Gastroesophageal sphincter (tissue), 4 donors: ENCODE measurements around the gene AFF3. TPM values are rescaled to one million over a fixed set of nuclear protein-coding genes. Genes with fewer than 3 reads are reported as not detected.

Source experiments
- ATAC-seq: fragments of 150-250 bp; one replicate; pipeline ENCODE4 v1.9.1; 2016; ENCODE audit warnings: mild to moderate bottlenecking, moderate library complexity
- H3K27ac ChIP-seq, 4 donors: fragments of 200-600 bp; sonication (generic) in 3 of 4; 1 replicate in 3 of 4; 2 replicates in 1 of 4; pipeline ENCODE4 v1.5.1; 2016 to 2019
- H3K27me3 ChIP-seq: fragments of 200-600 bp; sonication (generic); one replicate; pipeline ENCODE4 v1.5.1; 2019
- H3K36me3 ChIP-seq, 2 donors: fragments of 200-600 bp; sonication (generic); one replicate each; pipeline ENCODE4 v1.5.1; 2019; ENCODE audit warnings: control low read depth in 1 of 2
- H3K4me1 ChIP-seq, 3 donors: fragments of 200-600 bp; sonication (generic); 1 replicate in 2 of 3; 2 replicates in 1 of 3; pipeline ENCODE4 v1.5.1; 2016 to 2019; ENCODE audit warnings: control low read depth in 2 of 3
- H3K4me3 ChIP-seq, 2 donors: fragments of 200-600 bp; sonication (generic); one replicate each; pipeline ENCODE4 v1.5.1; 2019; ENCODE audit warnings: mild to moderate bottlenecking in 1 of 2, moderate library complexity in 1 of 2
- H3K9me3 ChIP-seq, 3 donors: fragments of 200-600 bp; sonication (generic); one replicate each; pipeline ENCODE4 v1.5.1; 2017 to 2019; ENCODE audit warnings: control low read depth in 2 of 3
- CTCF ChIP-seq, 4 experiments: fragments of 200-600 bp in 2 of 4; fragments of 450-650 bp in 2 of 4; sonication (generic) in 1 of 4; IDR thresholded peaks; one replicate each; pipeline ENCODE4 v1.5.1; 2017 to 2019; ENCODE audit warnings: antibody characterized with exemption in 4 of 4, mild to moderate bottlenecking in 2 of 4, moderate library complexity in 2 of 4
- EP300 ChIP-seq: sonication (generic); formaldehyde crosslinking; IDR thresholded peaks from one replicate; pipeline ENCODE4 v1.6.1; 2017; ENCODE audit warnings: antibody characterized with exemption, mild to moderate bottlenecking
- POLR2A ChIP-seq, 2 donors: fragments of 450-650 bp; IDR thresholded peaks; one replicate each; pipeline ENCODE4 v1.6.1; 2017; ENCODE audit warnings: antibody characterized with exemption in 2 of 2, mild to moderate bottlenecking in 2 of 2, moderate library complexity in 1 of 2
- POLR2AphosphoS5 ChIP-seq: sonication (generic); formaldehyde crosslinking; IDR thresholded peaks from one replicate; pipeline ENCODE4 v1.6.1; 2017; ENCODE audit warnings: antibody characterized with exemption
- WGBS, 2 donors: methylation state at CpG; one replicate each; pipeline ENCODE4 v1.1.5; 2018; ENCODE audit warnings: low coverage in 1 of 2; 5-methylcytosine and 5-hydroxymethylcytosine counted together
- total RNA-seq, 4 donors: library from RNA; depleted of rRNA; stranded (reverse); fragments of >200 nt; gene quantifications; one replicate each; pipeline ENCODE4 v1.1.0, GENCODE V29; 2016

Gene AFF3
- total RNA-seq, 4 donors from 2014 or later = 15.4 to 74.8 (median 37.7) TPM

GRCh38 chr2:100124761-100125160, 17.6 kb downstream of the AFF3 start:
- Histone ChIP-seq H3K27ac (no peak overlapping the region), H3K4me3 (no peak overlapping the region)
- TF ChIP-seq POLR2A (IDR thresholded peaks at IDR 0.05) (no peak), EP300 (no peak), POLR2AphosphoS5 (no peak), CTCF (IDR thresholded peaks at IDR 0.05) (no peak)

GRCh38 chr2:100121124-100121718, 21.2 kb downstream of the AFF3 start:
- no peak for ATAC-seq

More at GRCh38 chr2:100124761-100125160, 17.6 kb downstream of the AFF3 start:
- H3K36me3 ChIP-seq = no peaks in the 10 kb centered on the region
- H3K4me1 ChIP-seq = no peaks in the 10 kb centered on the region
- H3K27me3 ChIP-seq = no peaks in the 10 kb centered on the region
- no peaks in the 10 kb centered on the region for H3K9me3 ChIP-seq
- no peak for ATAC-seq
- 75 to 100% methylated on average over 1 of the region's 1 CpG for WGBS, 2 donors

GRCh38 chr2:100119235-100119634, 23.2 kb downstream of the AFF3 start:
- Histone ChIP-seq H3K36me3 (no peaks in the 10 kb centered on the region), H3K4me1 (no peaks in the 10 kb centered on the region), H3K9me3 (peaks cover 0 to 16% (median 0%) of the 10 kb centered on the region in 3 donors), H3K4me3 (no peak overlapping the region), H3K27ac (no peak overlapping the region), H3K27me3 (no peaks in the 10 kb centered on the region)
- no peak for TF ChIP-seq POLR2AphosphoS5
- TF ChIP-seq CTCF (IDR thresholded peaks at IDR 0.05) = no peak
- no peak for TF ChIP-seq POLR2A (IDR thresholded peaks at IDR 0.05)
- no peak for TF ChIP-seq EP300
- 33 to 50% methylated on average over 1 of the region's 1 CpG for WGBS, 2 donors
- ATAC-seq = no peak

More at GRCh38 chr2:100121124-100121718, 21.2 kb downstream of the AFF3 start:
- no peak for TF ChIP-seq EP300
- TF ChIP-seq POLR2A (IDR thresholded peaks at IDR 0.05) = no peak
- TF ChIP-seq CTCF (IDR thresholded peaks at IDR 0.05) = no peak
- no peak for TF ChIP-seq POLR2AphosphoS5
- Histone ChIP-seq H3K36me3 (no peaks in the 10 kb centered on the region), H3K4me1 (no peaks in the 10 kb centered on the region), H3K4me3 (no peak overlapping the region), H3K9me3 (peaks cover 0 to 16% (median 0%) of the 10 kb centered on the region in 3 donors), H3K27me3 (no peaks in the 10 kb centered on the region), H3K27ac (no peak overlapping the region)
- 93 to 97% methylated on average over 2 of the region's 4 CpGs for WGBS, 2 donors

- no peaks in the 10 kb centered on the region for H3K27me3 ChIP-seq
- no peak for TF ChIP-seq POLR2AphosphoS5
- TF ChIP-seq CTCF (IDR thresholded peaks at IDR 0.05) = no peak
- no peak for TF ChIP-seq EP300
- no peak for TF ChIP-seq POLR2A (IDR thresholded peaks at IDR 0.05)
- ATAC-seq = no peak
- no peak overlapping the region for H3K27ac ChIP-seq
- no peak overlapping the region for H3K4me3 ChIP-seq
- no peaks in the 10 kb centered on the region for H3K4me1 ChIP-seq
- no peaks in the 10 kb centered on the region for H3K36me3 ChIP-seq
- peaks cover 0 to 16% (median 0%) of the 10 kb centered on the region in 3 donors for H3K9me3 ChIP-seq
- 80% methylated on average over 1 of the region's 2 CpGs; no CpG with 5 or more reads in 1 of the 2 donors for WGBS, 2 donors
These were observed 28.4 kb downstream of the AFF3 start for GRCh38 chr2:100113990-100114433.

GRCh38 chr2:100110614-100111000, 31.8 kb downstream of the AFF3 start:
- Histone ChIP-seq H3K36me3 (no peaks in the 10 kb centered on the region), H3K27me3 (no peaks in the 10 kb centered on the region), H3K4me1 (peaks cover under 1 to 25% (median 4%) of the 10 kb centered on the region in 3 donors), H3K9me3 (no peaks in the 10 kb centered on the region), H3K4me3 (no peak overlapping the region), H3K27ac (no peak overlapping the region)
- TF ChIP-seq POLR2AphosphoS5 (no peak), CTCF (IDR thresholded peaks at IDR 0.05) (no peak), EP300 (no peak), POLR2A (IDR thresholded peaks at IDR 0.05) (no peak)
- ATAC-seq = no peak
- 74% methylated on average over 2 of the region's 2 CpGs; no CpG with 5 or more reads in 1 of the 2 donors for WGBS, 2 donors
